OCI-LY7 (cell line): Measurements from ENCODE around the gene ZYG11B. TPM values are rescaled to one million over a fixed set of nuclear protein-coding genes. Genes with fewer than 3 reads are reported as not detected.
"Not testable (repeated sequence)": the region's sequence is repeated elsewhere in the genome, so short reads cannot be mapped to it uniquely, and the experiment has no call there.

Experiments used
- BruUV-seq: library from RNA; stranded (reverse); fragments of 400-500 nt; replicated peaks from 2 replicates; lab custom pipeline; 2021; lab: Mats Ljungman, UMichigan
- CTCF ChIA-PET: fragments of 300-600 bp; sonication (Branson Sonifier 250); formaldehyde crosslinking; loops from one replicate; lab custom pipeline; 2022; ENCODE audit warnings: antibody characterized with exemption; ENCODE audit not compliant: unreplicated experiment; lab: Charles Lee
- POLR2A ChIA-PET: fragments of 300-600 bp; sonication (Branson Sonifier 250); formaldehyde crosslinking; loops from one replicate; lab custom pipeline; 2022; ENCODE audit warnings: antibody characterized with exemption; lab: Charles Lee
- DNase-seq: peaks from one replicate; pipeline ENCODE4 v3.0.0-alpha.2; 2015; ENCODE audit warnings: low spot score
- H2AFZ ChIP-seq: fragments of 200-600 bp; sonication (generic), shearing (Covaris generic); 2 replicates; pipeline ENCODE4 v1.6.1; 2014; ENCODE audit warnings: mild to moderate bottlenecking, antibody characterized with exemption, low read length, moderate library complexity
- H3K27ac ChIP-seq: fragments of 200-600 bp; sonication (generic); 2 replicates; pipeline ENCODE4 v1.5.1; 2014; ENCODE audit warnings: mixed run types, low read depth, mild to moderate bottlenecking, moderate library complexity, low read length, inconsistent platforms; ENCODE audit not compliant: poor library complexity, severe bottlenecking
- H3K36me3 ChIP-seq: fragments of 200-600 bp; sonication (generic); 2 replicates; pipeline ENCODE4 v1.6.1; 2014; ENCODE audit warnings: mild to moderate bottlenecking, antibody characterized with exemption, low read length, moderate library complexity, mixed read lengths; ENCODE audit not compliant: insufficient read depth
- H3K4me1 ChIP-seq: fragments of 200-600 bp; sonication (generic); 2 replicates; pipeline ENCODE4 v1.5.1; 2014; ENCODE audit warnings: mild to moderate bottlenecking, low read length; ENCODE audit not compliant: insufficient read depth, poor library complexity, severe bottlenecking
- H3K4me2 ChIP-seq: fragments of 200-600 bp; sonication (generic); 2 replicates; pipeline ENCODE4 v1.6.1; 2014; ENCODE audit warnings: mild to moderate bottlenecking, low read length
- H3K4me3 ChIP-seq: fragments of 200-600 bp; sonication (generic); 2 replicates; pipeline ENCODE4 v1.5.1; 2014; ENCODE audit warnings: mild to moderate bottlenecking, low read depth, low read length; ENCODE audit not compliant: poor library complexity, severe bottlenecking
- H3K79me2 ChIP-seq: fragments of 200-600 bp; sonication (generic); 2 replicates; pipeline ENCODE4 v1.6.1; 2016; ENCODE audit warnings: low read depth, mild to moderate bottlenecking, low read length, moderate library complexity, mixed read lengths; ENCODE audit not compliant: insufficient read depth
- H3K9me2 ChIP-seq: fragments of 200-600 bp; sonication (generic); 2 replicates; pipeline ENCODE4 v1.6.1; 2016; ENCODE audit warnings: mild to moderate bottlenecking, low read length, mixed read lengths; ENCODE audit not compliant: insufficient read depth
- H3K9me3 ChIP-seq: fragments of 200-600 bp; sonication (generic); 2 replicates; pipeline ENCODE4 v1.6.1; 2014; ENCODE audit warnings: mild to moderate bottlenecking, mixed run types, low read length, mixed read lengths
- H4K20me1 ChIP-seq: fragments of 200-600 bp; sonication (generic); 2 replicates; pipeline ENCODE4 v1.6.1; 2014; ENCODE audit warnings: mild to moderate bottlenecking, antibody characterized with exemption, low read length, moderate library complexity, mixed read lengths; ENCODE audit not compliant: insufficient read depth
- CTCF ChIP-seq: fragments of 200-600 bp; sonication (generic); conservative IDR thresholded peaks from 2 replicates; pipeline ENCODE4 v1.5.1; 2014; ENCODE audit warnings: mild to moderate bottlenecking, antibody characterized with exemption, low read length, moderate library complexity, mixed read lengths
- EZH2phosphoT487 ChIP-seq: fragments of 200-600 bp; sonication (generic); IDR thresholded peaks from 2 replicates; pipeline ENCODE4 v1.6.1; 2018; ENCODE audit warnings: low read depth, borderline replicate concordance, mild to moderate bottlenecking, mixed run types, antibody characterized with exemption, low read length, moderate library complexity, mixed read lengths
- intact Hi-C: fragments of 100-400 bp; cut with micrococcal nuclease; formaldehyde crosslinking; loops from one replicate; pipeline ENCODE4 v1.10.0; 2022; ENCODE audit not compliant: unreplicated experiment
- total RNA-seq, 2 experiments: library from RNA; depleted of rRNA in 1 of 2; stranded (reverse); fragments of >200 nt in 1 of 2; shearing (Covaris generic) in 1 of 2; gene quantifications; 2 replicates each; pipeline ENCODE4 v1.2.3, GENCODE V29; 2014 to 2022

ZYG11B gene
- total RNA-seq, 2 experiments from 2014 or later: 11.2 to 15.9 TPM

GRCh38 chr1:52707927-52708655 lies 18.2 kb upstream of the ZYG11B start:
- Histone ChIP-seq H3K4me1 (peaks cover 5% of the 10 kb centered on the region), H3K9me3 (no peaks in the 10 kb centered on the region), H2AFZ (no peak overlapping the region), H3K79me2 (no peaks in the 10 kb centered on the region), H3K4me2 (no peak overlapping the region), H3K27ac (no peak overlapping the region), H3K36me3 (no peaks in the 10 kb centered on the region), H3K9me2 (no peaks in the 10 kb centered on the region), H4K20me1 (no peaks in the 10 kb centered on the region), H3K4me3 (no peak overlapping the region)
- BruUV-seq: no TSS peak
- ChIA-PET POLR2A (interaction anchor here (0.6 to 1.0 kb wide), 3 partner anchors 13 to 829 kb away, joined by 3 to 4 read pairs (median 4); no protein-coding TSS in a partner anchor), CTCF (no interaction called here)
- no peak for TF ChIP-seq CTCF
- intact Hi-C loops: loop anchor here (10.0 kb wide), 1 partner anchor 307 kb away; no protein-coding TSS in a partner anchor
- no peak for DNase-seq

- Histone ChIP-seq H4K20me1 (no peaks in the 10 kb centered on the region), H3K27ac (no peak overlapping the region), H3K36me3 (no peaks in the 10 kb centered on the region), H3K4me1 (no peaks in the 10 kb centered on the region), H3K79me2 (no peaks in the 10 kb centered on the region), H3K9me2 (no peaks in the 10 kb centered on the region), H2AFZ (no peak overlapping the region), H3K4me3 (no peak overlapping the region), H3K9me3 (no peaks in the 10 kb centered on the region), H3K4me2 (no peak overlapping the region)
- intact Hi-C loops: loop anchor here (10.0 kb wide), 1 partner anchor 306 kb away; no protein-coding TSS in a partner anchor
- CTCF ChIA-PET: no interaction called here
- no TSS peak for BruUV-seq
- no peak for TF ChIP-seq CTCF
- TF ChIP-seq EZH2phosphoT487: no peak
- POLR2A ChIA-PET: interaction anchor here (0.6 to 0.7 kb wide), 2 partner anchors 206 to 829 kb away, joined by 3 to 4 read pairs; no protein-coding TSS in a partner anchor
- no peak for DNase-seq
These were observed 17.2 kb upstream of the ZYG11B start for GRCh38 chr1:52709016-52709415.

GRCh38 chr1:52713590-52713989 lies 12.7 kb upstream of the ZYG11B start:
- ChIA-PET CTCF (interaction anchor here (1.1 kb wide), 1 partner anchor 10 kb away, joined by 4 read pairs; no protein-coding TSS in a partner anchor), POLR2A (interaction anchor here (1.1 to 1.2 kb wide), 2 partner anchors 11 to 13 kb away, joined by 3 read pairs; no protein-coding TSS in a partner anchor)
- Histone ChIP-seq H3K9me3 (no peaks in the 10 kb centered on the region), H3K4me1 (no peaks in the 10 kb centered on the region), H3K9me2 (no peaks in the 10 kb centered on the region), H3K4me3 (no peak overlapping the region), H2AFZ (no peak overlapping the region), H3K27ac (no peak overlapping the region), H3K79me2 (no peaks in the 10 kb centered on the region), H4K20me1 (no peaks in the 10 kb centered on the region), H3K4me2 (no peak overlapping the region), H3K36me3 (no peaks in the 10 kb centered on the region)
- BruUV-seq: no TSS peak
- intact Hi-C loops: no loop called here
- TF ChIP-seq CTCF (no peak), EZH2phosphoT487 (no peak)
- no peak for DNase-seq

GRCh38 chr1:52715296-52715695 lies 11.0 kb upstream of the ZYG11B start:
- H3K9me2 ChIP-seq, H3K27ac ChIP-seq, H3K79me2 ChIP-seq, BruUV-seq, H3K4me2 ChIP-seq, H3K4me1 ChIP-seq, H3K36me3 ChIP-seq, intact Hi-C loops, H2AFZ ChIP-seq, CTCF ChIA-PET, H3K4me3 ChIP-seq, H4K20me1 ChIP-seq, H3K9me3 ChIP-seq, DNase-seq: not testable (repeated sequence)
- POLR2A ChIA-PET: interaction anchor here (1.1 to 1.9 kb wide), 2 partner anchors 12 to 1231 kb away, joined by 3 to 8 read pairs; partner anchors contain the start of genes IFT25, LRRC42 and ZYG11B
